GM21447 (cell line): ENCODE results near the gene CD5L.
A peak's percentile ranks its signal among the peaks of the same experiment; 100 is the strongest.

Source experiments
- ATAC-seq: cut with Tn5 transposase; IDR thresholded peaks from one replicate; pipeline ENCODE4 v1.9.1; 2021; ENCODE audit not compliant: unreplicated experiment

The CD5L gene

DNA sequence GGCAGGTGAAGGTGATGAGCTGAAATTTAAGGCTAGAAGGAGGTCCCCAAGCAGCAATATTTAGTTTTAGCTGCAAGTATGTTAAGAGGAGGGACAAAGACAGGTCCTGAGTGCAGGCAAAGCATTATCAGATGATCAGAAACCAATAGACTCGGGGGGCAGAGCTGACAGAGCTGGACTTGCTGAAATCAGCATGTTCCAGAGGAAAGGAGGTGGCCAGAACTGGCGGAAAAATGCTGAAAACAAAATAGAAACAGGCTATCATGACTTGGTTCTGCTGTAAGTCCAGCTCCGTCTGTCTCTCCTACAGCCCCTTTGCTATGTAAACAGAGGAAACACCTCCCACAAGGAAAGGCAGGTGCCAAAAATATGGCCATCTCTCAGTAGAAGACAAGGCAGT lies at the start of gene CD5L:
CD5L (minus strand) TSS at position 101 of the 400 bp plus-strand sequence. CDS start 107 bp downstream, outside the sequence.
- no peak for ATAC-seq

DNA sequence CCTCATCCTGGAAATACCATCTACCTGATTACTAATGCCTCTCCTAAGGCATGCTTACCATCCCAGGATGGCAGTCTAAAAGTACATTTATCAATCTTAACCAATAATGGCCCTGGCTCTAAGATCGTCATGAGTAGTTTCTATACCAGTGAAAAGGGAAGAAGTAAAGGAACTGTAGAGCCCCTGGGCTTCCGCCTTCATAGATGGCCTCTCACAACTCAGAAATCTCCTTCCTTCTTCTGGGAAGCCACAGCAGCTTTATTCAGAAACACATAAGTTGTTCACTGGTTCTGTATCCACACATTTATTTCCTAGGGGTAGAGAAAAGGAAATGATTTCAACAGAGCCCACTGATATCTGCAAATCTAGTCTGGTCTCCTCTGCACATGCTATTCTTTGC lies 41.0 kb upstream of the CD5L start:
- no peak for ATAC-seq

- ATAC-seq: no peak
These were observed 39.0 kb upstream of the CD5L start for GRCh38 chr1:157880621-157881020.

GRCh38 chr1:157878059-157878458 lies 36.5 kb upstream of the CD5L start:
- no peak for ATAC-seq

- ATAC-seq: no peak
These were observed 28.9 kb upstream of the CD5L start for GRCh38 chr1:157870490-157870889.

DNA sequence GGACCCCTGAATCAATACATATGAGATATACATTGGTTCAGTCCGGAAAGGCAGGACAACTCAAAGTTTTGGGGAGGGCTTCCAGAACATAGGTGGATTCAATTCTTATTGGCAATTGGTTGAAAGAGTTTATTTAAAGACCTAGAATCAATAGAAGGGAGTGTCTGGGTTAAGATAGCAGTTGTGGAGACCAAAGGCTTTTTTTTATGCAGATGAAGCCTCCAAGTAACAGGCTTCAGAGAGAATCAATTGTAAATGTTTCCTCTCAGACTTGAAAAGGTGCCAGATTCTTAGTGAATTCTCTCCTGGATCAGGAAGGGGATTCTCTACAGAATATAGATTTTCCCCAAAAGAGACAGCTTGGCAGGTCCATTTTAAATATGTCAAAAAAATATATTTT lies 27.0 kb upstream of the CD5L start:
- no peak for ATAC-seq

GRCh38 chr1:157862114-157863070 lies 20.8 kb upstream of the CD5L start:
- ATAC-seq: no peak

GRCh38 chr1:157856538-157856937 lies 14.9 kb upstream of the CD5L start:
- peak; percentile 87 for ATAC-seq

- no peak for ATAC-seq
These were observed 10.9 kb upstream of the CD5L start for GRCh38 chr1:157852476-157852875.

GRCh38 chr1:157849229-157849875 lies 7.7 kb upstream of the CD5L start:
- peak; percentile 87 for ATAC-seq

DNA sequence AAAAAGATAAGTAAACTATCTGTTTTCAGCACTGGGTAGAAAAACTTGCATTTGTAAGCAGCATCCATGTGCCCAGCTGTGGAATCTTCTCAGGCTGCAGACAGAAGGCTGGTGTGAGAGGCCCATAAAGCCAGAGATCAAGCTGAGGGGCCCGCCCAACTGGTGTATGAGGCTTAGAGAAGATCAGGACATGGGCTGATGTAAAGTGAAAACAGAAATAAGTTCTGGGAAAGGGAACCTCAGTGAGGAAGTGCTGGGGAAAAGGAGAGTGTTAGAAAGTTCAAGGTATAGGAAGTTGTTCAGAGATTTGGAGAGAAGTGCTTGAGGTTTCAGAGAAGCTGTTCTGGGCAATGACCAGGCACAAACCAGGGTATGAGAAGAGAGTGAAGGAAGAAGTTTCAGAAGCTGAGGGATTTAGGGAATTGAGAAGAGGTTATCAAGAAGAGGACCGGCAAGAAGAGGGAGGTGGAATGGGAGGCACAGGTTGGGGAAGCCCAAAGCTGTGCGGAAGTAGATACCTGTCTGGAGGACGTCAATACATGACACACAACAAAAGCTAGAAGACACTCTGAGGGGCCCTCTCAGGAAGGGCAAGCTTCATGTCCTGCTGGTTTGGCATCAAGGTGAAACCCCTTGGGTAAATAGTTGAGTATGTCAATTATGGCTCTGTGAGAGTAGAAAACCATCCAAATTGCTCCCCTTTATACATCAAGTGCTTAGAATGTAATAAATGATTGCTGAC lies 2.7 kb upstream of the CD5L start:
- ATAC-seq: no peak

- no peak for ATAC-seq
These were observed 1.3 kb upstream of the CD5L start for GRCh38 chr1:157842939-157843338.

DNA sequence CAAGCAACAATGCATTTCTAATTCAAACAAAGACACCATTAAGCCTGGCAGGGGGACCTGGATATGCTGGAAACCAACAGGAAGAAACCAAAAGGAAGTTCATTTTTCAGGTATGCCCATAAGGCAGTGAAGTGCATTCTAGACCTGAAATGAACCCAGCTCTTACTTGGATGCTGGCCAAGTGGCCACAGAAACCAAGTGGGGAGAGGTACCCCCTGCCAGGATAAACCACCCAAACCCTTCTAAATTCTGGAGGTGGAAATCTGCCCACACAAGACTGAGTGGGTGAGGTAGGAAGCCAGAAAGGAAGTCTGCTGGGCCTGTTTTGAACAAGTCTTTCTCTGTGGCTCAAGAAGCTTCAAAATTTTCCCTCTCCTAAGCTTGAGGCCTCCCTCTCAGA lies 2.6 kb downstream of the CD5L start:
- no peak for ATAC-seq

DNA sequence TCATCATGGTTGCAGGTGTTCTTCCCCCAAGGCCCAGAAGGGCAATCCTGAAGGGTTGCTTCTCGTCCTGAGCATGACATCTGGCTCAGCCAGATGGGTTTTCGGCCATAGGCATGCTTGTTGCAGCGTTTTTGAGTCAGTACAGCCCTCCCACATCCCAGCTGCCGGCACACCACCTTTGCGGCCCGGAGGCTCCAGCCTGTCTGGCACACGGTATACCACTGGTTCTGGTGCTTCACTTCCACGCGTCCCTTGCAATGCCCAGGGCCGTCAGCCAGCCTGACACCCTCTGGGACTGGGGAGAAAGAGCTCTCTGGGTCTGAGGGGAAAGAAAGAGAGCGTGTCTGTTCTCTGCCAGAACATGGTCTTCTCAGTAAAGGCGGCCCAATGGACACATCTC lies 7.2 kb downstream of the CD5L start:
- ATAC-seq: no peak

DNA sequence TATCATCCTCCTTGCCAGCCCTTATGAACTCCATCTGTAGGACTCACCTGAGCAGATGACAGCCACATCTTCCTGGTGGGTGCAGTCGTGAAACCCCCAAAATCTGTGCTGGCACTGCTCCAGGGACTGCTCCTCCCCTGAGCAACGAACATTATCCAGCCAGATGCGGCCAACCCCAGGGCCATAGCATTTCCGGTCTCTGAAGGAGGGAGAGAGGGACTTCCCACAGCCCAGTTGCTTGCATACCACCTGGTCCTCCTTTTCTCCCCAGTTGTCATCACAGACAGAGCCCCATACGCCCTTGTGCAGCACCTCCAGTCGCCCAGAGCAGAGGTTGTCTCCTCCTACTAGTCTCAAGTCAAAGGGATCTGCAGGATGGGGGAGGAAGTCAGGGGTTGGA lies 8.5 kb downstream of the CD5L start:
- no peak for ATAC-seq

DNA sequence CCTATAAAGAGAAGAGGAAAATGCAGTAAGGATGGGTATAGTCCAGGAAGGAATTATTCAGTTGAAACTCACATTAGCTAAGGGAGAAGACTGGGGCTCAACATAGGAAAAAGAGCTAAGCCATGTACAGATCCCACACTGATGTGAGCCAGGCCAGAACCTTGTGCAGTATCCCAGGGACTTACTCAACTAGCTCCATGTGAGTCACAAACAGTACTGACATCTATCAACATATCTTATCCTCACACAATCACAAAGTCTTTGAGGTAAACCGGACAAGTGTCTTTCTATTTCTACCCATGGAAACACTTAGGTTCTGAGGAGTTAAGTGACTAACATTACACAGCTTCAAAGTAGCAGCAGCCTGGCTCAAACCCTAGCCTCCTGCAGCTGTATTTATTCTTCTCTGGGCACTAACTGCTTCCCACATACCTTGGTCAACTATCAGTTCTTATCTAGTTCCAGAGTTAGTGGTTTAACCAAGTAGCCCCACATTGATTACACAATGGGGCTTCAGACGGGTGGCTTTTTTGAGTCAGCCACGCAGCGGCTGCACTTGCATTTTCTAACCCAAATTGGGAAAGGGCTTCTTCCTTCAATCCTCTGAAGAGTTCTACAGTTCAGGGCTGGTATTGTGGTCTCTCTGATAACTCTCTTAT lies 9.5 kb downstream of the CD5L start:
- no peak for ATAC-seq

DNA sequence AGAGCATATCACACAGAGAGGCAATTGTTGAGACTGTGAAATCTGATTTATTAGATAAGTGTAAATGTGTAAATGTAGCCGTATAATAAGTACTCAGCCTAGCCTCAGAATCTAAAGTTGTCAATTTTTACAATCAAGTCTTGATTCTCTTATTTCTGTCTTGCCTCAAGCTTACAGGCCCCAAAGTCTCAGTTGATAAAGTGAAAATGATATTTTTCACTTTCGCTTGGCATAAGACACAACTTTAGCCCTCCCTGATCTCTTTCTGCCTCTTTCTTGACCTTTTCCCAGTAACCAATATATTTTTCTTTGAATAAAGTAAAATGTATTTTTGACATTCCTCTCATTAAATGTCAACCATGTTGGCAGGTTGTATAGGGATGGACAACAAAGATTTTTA lies 10.7 kb downstream of the CD5L start:
- no peak for ATAC-seq

DNA sequence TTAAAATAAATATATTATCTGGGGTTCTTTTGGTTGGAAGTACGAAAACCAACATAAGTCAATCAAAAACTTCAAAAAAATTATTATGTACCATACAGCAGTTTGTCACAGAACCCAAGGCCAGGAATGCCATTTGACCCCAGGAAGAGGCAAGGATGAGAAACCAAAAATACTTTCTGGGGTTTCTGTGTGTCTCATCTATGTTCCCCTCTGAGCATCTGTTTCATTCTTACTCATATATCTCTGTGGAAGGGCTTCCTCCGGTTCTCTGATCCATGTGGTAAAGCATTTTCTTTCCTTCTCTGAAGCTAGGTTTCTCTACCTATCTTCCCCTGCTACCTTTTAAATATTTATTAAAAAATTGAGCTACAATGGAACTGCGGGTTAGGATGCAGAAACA lies 11.9 kb downstream of the CD5L start:
- peak; percentile 44 for ATAC-seq

GRCh38 chr1:157829210-157829609 lies 12.4 kb downstream of the CD5L start:
- ATAC-seq: no peak

- ATAC-seq: no peak
These were observed 21.3 kb downstream of the CD5L start for GRCh38 chr1:157820299-157820698.

GRCh38 chr1:157819896-157820295 lies 21.7 kb downstream of the CD5L start, which contains the start of gene FCRL1:
TSS of gene FCRL1 (minus strand) at chr1:157820120. CDS start at chr1:157820037, 83 bp downstream.
- no peak for ATAC-seq
